HG03460 (cell line): ENCODE results near the gene AHDC1.
"Not testable (repeated sequence)": the region's sequence is repeated elsewhere in the genome, so short reads cannot be mapped to it uniquely, and the experiment has no call there.

Source experiments
- ATAC-seq: cut with Tn5 transposase; IDR thresholded peaks from one replicate; pipeline ENCODE4 v1.9.1; 2021; ENCODE audit not compliant: unreplicated experiment

AHDC1 gene, protein sequence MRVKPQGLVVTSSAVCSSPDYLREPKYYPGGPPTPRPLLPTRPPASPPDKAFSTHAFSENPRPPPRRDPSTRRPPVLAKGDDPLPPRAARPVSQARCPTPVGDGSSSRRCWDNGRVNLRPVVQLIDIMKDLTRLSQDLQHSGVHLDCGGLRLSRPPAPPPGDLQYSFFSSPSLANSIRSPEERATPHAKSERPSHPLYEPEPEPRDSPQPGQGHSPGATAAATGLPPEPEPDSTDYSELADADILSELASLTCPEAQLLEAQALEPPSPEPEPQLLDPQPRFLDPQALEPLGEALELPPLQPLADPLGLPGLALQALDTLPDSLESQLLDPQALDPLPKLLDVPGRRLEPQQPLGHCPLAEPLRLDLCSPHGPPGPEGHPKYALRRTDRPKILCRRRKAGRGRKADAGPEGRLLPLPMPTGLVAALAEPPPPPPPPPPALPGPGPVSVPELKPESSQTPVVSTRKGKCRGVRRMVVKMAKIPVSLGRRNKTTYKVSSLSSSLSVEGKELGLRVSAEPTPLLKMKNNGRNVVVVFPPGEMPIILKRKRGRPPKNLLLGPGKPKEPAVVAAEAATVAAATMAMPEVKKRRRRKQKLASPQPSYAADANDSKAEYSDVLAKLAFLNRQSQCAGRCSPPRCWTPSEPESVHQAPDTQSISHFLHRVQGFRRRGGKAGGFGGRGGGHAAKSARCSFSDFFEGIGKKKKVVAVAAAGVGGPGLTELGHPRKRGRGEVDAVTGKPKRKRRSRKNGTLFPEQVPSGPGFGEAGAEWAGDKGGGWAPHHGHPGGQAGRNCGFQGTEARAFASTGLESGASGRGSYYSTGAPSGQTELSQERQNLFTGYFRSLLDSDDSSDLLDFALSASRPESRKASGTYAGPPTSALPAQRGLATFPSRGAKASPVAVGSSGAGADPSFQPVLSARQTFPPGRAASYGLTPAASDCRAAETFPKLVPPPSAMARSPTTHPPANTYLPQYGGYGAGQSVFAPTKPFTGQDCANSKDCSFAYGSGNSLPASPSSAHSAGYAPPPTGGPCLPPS (N-terminal part only)

GRCh38 chr1:27603681-27604578 lies at the start of gene AHDC1:
Gene AHDC1 (minus strand): TSS chr1:27604144. CDS start chr1:27552115, 52,029 bp downstream.
- ATAC-seq, result peak; percentile 51

DNA sequence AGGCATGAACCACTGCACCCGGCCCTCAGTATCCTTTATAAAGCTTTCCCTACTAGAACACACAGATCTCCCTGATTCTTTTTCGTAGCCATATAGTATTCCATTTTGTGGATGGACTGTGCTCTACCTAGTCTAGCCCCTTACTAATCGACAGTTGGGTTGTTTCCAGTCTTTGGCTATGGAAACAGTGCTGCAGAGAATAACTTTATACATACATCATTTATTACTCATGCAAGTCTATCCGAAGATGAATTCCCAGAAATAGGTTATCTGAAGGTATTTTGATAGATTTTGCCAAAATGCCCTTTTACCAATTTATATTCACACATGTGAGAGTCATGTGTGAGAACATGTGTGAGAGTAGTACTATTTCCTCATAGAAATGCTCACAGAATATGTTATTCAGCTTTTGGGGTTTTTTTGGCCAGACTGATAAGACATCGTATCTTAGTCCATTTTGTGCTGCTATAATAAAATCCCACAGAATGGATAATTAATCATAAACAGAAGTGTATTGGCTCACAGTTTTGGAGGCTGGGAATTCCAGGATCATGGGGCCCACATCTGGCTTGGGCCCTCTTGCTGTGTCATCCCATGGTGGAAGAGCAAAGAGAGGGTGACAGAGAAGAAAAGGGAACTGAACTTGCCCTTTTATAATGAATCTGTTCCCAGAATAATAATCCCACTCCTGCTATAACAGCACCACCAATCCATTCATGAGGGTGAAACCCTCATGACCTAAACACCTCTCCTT lies 48.3 kb upstream of the AHDC1 start:
- no peak for ATAC-seq

DNA sequence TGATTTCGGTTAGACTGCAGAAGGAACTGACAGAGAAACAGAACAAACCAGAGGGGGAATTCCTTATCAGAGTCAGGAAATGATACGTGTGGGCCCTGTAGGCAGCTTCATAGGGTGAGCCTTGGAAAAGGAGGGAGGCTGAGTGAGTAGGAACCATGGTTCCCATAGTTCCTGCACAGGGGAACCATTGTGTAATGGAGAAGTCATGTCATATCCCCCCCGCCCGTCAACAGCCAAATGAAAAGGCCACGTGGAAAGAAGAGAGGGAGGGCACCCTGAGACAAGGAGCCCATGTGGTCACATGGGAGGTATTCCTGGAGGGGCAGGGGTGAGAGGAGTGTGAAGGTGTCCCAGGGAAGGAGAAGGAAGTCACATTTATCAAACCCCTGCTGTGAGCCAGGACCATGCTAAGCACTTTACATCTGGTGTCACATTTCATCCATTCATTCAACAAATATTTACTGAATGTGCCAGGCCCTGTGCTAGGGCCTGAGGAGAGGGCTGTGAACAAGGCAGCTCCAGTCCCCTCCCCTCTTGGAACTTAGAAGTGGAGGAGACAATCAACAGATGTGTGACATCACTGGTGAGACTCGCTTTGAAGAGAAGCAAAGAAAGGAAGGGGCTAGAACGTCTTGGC lies 46.7 kb upstream of the AHDC1 start:
- no peak for ATAC-seq

GRCh38 chr1:27650171-27650538 lies 46.2 kb upstream of the AHDC1 start:
- ATAC-seq, result no peak

GRCh38 chr1:27649306-27649635 lies 45.3 kb upstream of the AHDC1 start:
- ATAC-seq, result no peak

DNA sequence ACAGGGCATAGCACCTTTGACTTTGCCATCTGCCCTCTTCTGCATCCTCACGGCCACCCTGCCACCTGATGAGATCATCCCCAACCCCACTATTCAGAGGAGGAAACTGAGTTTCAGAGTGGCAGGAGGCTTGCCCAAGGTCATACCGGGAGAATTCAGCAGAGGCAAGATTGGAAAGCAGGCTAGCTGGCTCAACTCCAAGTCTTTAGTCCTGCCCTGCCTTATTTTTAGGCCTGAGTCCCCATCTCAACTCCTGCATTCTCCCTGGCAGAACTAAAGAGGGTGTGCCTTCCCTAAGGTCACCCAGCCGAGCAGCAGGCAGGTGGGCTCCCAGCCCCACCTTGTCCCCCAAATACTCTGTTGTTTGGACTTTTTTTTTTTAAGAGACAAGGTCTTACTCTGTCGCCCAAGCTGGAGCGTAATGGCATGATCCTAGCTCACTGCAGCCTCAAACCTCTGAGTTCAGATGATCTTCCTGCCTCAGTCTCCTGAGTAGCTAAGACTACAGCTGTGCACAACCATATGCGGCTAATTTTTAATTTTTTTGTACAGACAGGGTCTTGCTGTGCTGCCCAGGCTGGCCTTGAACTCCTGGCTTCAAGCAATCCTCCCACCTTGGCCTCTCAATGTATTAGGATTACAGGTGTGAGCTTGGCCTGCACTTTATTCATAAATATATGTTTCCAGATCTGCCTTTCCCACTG lies 44.8 kb upstream of the AHDC1 start:
- ATAC-seq, result no peak

DNA sequence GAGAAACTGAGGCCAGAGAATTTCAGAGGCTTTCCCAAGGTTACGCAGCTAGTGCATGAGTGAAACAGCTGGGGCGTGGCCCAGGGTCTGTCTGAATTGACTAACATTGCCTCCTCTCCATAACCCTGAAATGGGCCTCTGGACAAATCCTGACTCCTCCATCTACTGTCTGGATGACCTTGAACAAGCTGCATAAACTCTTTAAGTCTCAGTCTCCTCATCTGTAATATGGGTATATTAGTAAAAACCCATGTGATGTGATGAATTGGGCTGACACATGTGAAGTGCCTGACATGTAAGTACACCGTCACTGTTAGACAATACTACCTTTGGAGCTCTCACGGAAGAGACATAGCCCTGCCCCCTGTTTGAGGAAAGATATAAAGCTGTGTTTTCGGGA lies 43.4 kb upstream of the AHDC1 start:
- ATAC-seq, result no peak

DNA sequence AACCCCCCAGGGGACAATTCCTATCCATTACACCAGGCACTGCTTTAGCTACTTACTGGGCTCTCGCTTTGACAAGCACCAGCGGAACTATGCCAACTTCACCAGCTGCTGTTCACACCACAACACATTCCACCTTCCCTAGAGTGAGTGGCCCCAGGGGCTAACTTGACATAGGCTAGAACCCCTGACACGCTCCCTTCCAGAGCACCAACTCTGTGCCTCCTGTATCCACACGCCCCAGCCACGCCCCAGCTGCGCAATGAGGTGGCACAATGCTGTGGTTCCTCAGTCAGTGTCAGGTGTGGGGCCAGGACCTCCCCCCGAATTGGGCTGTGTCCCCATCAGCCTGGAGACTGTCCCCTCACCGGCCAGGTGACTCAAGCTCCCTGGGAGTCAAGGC lies 42.7 kb upstream of the AHDC1 start:
- no peak for ATAC-seq

DNA sequence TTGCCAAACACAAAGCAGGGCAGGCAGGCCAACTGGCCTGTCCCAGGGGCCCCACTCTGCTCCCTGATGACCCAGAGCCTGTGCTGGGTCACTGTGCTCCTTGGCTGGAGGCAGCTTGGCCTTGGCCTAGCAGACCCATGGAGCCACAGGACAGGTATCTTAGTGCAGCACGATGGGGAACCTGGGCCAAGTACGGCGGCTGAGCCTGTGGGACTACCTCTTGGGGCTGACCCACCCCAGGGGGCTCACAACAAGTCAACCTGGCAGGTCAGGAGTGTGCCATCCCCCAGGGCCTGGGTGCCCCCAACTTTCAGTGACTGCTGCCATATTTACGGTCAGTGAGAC lies 41.1 kb upstream of the AHDC1 start:
- no peak for ATAC-seq

DNA sequence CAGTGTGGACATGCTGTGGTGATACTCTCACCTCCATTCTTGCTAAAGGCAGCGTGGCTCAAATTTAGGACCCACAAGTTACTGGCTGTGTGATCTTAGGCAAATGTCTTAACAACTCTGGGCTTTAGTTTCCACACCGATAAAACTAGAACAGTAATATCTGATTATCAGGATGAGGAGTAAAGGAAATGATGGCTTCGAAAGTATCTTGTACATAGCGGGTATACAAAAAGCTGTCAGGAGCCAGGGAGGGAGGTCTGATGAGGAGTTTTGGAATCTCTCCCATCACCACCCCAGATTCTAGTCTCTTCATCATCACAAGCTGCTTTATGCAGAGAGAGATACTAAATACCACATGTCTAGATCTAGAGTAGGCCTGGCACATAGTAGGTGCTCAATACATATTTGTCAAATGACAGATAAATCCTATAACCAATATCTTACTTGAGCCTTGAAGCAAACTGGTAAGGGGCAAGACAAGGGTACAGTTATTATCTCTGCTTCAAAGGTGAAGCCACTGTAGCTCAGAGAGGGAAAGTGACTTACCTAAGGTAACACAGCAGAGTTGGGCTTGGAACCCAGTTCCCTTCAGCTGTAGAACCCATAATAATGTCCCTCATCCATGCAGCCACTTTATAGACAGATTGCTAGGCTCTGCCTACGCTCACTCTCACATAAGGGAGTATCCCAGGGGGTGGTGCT lies 40.6 kb upstream of the AHDC1 start:
- ATAC-seq, result no peak

- no peak for ATAC-seq
Measured at GRCh38 chr1:27643600-27644368, 39.8 kb upstream of the AHDC1 start.

- ATAC-seq, result not testable (repeated sequence)
Measured at GRCh38 chr1:27640514-27640913, 36.6 kb upstream of the AHDC1 start.

GRCh38 chr1:27638805-27639204 lies 34.9 kb upstream of the AHDC1 start:
- no peak for ATAC-seq

DNA sequence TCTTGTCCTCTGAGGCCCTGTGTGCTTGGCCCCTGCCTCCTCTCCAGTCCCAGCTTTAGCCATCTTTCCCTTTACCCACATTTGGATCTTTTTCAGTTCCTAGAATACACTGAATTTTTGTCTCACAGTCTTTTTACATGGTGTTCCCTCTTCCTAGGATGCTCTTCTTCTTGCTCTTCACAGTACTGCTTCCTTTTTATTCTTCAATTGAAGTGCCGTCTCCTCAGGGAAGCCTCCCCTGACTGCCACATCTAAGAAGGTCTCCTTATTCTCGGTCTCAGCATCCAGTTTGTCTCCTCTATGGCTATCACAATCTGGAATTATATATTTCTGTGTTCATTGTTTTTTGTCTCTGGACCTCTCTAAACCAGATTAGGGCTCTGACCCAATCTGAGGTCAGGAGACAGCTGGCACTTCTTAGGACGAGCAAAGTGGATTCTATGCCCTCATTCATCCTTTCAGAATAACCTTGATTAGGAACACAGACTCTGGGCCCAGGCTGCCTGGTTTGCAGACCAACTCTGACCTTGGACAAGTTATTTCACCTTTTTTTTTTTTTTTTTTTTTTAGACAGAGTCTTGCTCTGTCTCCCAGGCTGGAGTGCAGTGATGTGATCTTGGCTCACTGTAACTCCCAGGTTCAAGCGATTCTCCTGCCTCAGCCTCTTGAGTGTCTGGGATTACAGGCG lies 34.2 kb upstream of the AHDC1 start:
- ATAC-seq, result no peak

- ATAC-seq, result no peak
Measured at GRCh38 chr1:27635396-27636142, 31.6 kb upstream of the AHDC1 start.

DNA sequence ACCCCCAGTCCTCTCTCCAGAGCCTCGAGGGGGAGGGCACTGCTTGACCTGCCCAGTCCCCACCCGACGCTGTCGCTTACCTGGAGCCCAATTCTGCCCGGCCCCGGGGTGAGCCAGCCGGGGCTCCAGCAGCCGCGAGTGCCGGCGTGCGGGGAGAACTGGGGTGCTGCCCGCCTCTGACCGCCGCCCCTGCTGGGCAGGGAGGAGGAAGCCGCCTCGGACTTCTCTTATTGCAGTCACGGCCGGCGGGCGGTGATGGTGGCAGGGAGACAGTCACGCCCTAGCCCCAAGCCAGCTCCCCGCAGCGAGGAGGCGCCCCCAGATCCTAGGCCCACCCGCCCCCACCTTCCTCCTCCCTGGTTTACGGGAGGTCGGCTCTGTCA lies 31.0 kb upstream of the AHDC1 start, which contains the start of gene FGR:
Gene FGR (minus strand): TSS at position 201 of the 383 bp plus-strand sequence. CDS start 11,269 bp downstream, outside the sequence.
- no peak for ATAC-seq
